WTC11 (cell line): ENCODE measurements around the gene DLL1.

Experiments used
- ATF1 ChIP-seq: sonication (generic); formaldehyde crosslinking; IDR thresholded peaks from 2 replicates; pipeline ENCODE4 v1.8.1; 2023; ENCODE audit warnings: mild to moderate bottlenecking, moderate library complexity, missing genetic modification reagents
- ELF4 ChIP-seq: sonication (generic); formaldehyde crosslinking; IDR thresholded peaks from 2 replicates; pipeline ENCODE4 v1.8.1; 2022; ENCODE audit warnings: low read depth, mild to moderate bottlenecking, moderate library complexity, missing genetic modification reagents

DNA sequence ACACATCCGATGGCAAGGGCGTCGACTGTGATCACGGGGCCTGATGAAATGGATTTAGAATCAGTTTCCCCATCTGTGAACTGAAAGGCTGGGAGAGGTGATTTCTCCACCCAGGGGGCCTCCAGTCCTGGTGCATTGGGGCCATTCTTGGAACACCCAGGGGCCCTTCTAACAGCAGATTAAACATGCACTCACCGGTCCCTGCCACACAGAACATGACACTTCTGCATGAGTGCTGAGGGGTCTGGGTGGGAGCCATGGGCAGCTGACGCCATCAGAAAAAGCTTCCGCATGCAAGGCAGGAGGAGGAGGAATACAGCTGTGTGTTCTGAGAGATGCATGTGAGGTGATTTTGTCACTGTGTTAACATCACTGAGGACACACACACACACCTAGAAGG is 26.8 kb downstream of the DLL1 start:
- TF ChIP-seq ELF4 (no peak), ATF1 (no peak)
